NOMO-1 treated with DMSO at 0.1 percent for 48 hours (cell line): Measurements from ENCODE around the gene ZER1.
"Not testable (repeated sequence)": the region's sequence is repeated elsewhere in the genome, so short reads cannot be mapped to it uniquely, and the experiment has no call there.

Experiments used
- DNase-seq: peaks from one replicate; lab custom pipeline; 2025; ENCODE audit not compliant: unreplicated experiment; lab: John Stamatoyannopoulos, UW

The ZER1 gene

DNA sequence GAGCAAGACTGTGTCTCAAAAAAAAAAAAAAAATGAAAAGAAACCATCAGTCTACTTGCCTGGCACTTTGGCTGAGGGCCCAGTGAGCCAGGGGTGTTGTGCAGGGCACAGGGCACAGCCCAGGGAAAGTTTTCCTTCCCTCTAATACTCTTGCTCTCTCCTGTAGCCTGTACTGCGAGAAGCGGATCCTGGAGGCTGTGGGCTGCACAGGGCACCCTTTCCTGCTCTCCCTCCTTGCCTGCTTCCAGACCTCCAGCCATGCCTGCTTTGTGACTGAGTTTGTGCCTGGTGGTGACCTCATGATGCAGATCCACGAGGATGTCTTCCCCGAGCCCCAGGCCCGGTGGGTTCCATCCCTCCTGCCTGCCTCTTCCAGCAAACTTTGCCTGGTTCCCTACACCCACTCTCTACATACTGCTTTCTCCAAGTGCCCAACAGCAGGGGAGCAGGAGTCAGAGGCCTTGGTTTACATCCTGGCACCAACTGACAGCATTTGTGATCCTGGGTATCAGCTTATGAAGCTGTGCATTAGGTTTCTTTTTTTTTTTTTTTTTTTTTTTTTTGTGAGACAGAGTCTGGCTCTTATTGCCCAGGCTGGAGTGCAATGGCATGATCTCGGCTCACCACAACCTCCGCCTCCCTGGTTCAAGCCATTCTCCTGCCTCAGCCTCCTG, 55.0 kb downstream of the ZER1 start:
- no peak for DNase-seq

DNA sequence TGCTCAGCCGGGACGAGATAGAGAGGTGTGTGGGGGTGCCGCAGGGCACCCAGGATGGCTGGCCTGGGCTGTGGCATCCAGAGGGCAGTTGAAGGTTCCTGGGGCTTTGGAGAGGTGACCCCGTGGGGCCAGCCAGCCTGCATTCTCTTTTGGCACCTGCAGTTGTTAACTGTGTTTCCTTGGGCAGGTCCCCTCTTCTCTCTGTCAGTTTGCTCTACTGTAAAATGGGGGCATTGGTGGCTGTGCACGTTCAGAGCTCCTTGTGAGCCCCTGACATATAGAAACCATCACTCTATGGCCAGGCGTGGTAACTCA, 56.3 kb downstream of the ZER1 start:
- DNase-seq: no peak

DNA sequence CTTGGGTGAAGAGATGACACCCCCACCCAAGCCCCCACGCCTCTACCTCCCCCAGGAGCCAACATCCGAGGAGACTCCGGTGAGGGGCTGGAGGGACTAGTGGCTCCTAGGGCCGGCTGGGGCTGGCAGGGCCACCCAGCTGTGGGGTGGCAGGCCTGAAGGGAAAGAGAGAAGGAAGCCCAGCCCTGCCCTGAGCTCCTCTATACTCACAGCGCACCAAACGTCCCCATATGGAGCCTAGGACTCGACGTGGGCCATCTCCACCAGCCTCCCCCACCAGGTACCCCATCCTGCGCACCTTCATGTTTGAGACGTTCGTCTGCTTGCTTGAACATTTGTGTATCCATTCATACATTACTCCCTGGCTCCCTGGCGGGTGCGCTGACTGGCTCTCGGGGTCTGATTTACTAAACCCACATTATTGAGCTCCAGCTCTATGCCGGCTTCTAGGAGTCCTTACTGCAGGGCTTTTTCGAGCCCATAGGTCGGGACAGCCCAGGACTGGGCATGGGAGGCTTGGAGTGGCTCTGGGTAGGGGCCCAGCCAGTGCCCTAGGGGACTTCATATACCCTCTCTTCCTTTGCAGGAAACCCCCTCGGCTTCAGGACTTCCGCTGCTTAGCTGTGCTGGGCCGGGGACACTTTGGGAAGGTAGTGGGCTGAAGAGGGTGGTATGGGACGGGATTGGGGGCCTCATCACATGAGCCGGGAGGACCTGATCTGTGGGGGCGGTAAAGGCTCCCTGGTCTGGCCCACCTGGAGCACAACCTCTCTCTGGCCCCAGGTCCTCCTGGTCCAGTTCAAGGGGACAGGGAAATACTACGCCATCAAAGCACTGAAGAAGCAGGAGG, 56.9 kb downstream of the ZER1 start:
- DNase-seq: no peak

DNA sequence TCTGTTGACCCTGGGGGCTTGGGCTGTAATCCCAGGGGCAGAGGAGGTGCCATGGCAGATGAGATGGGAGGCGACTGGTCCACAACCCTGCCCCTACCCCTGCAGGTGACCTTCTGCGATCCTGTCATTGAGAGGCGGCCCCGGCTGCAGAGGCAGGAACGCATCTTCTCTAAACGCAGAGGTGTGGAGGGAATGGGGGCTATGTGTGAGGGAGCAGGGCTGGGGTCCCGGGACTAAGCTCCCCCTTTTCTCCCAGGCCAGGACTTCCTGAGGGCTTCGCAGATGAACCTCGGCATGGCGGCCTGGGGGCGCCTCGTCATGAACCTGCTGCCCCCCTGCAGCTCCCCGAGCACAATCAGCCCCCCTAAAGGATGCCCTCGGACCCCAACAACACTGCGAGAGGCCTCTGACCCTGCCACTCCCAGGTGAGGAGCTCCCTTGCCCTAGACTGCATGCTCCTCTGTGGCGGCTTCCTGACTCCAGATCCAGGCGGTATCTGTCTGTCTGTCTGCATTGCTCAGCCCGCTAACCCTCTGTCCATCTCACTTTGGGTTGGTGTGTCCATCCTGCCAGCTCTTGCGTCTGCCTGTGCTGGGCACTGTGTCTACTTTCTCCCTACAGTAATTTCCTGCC, 57.7 kb downstream of the ZER1 start:
- no peak for DNase-seq

DNA sequence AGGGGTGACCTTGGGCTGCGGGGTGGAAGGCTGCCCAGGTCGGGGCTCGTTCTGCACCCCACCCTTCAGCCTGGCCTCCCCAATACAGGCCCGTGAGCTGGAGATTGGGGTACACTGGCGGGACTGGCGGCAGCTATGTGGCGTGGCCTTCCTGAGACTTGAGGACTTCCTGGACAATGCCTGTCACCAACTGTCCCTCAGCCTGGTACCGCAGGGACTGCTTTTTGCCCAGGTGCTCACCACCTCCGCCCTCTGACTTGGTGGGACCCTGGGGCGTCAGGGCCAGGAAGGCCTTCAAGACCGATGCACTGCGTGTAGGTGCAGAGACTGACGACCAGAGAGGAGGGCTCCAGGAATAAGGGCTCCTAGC, 58.3 kb downstream of the ZER1 start:
- no peak for DNase-seq

DNA sequence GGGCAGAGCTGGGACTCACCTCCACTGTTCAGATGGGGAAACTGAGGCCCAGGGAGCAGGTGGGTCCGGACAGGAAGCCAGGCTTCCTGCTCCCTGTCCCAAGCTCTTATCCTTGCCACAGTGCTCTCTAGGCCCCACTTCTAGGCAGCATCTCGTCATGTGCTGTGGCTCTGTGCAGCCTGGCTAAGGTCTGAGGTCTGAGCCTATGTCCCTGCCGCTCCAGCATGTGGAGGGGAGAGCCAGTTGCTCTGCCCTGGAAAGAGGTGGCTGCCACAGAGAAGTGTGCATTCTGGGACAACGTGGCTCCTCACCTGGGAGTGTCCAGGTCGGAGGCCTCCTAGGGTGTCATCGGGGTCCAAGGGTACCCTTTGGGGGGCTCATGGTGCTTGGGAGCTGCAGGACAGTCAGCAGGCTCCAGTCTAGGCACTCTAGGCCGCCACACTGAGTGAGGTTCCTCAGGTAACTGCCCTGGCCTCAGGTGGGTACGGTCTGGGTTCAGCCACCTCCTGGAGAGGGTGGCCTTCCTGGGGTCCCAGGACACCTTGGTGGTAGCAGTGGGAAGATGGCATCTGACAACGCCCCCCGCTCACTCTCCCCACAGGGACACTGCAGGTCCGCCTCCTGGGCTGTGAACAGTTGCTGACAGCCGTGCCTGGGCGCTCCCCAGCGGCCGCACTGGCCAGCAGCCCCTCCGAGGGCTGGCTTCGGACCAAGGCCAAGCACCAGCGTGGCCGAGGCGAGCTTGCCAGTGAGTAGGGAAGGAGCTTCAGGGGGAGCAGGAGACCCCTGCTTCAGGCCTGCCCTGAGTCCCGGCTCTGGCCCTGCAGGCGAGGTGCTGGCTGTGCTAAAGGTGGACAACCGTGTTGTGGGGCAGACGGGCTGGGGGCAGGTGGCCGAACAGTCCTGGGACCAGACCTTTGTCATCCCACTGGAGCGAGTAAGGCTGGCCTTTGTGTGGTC, 59.0 kb downstream of the ZER1 start:
- no peak for DNase-seq

DNA sequence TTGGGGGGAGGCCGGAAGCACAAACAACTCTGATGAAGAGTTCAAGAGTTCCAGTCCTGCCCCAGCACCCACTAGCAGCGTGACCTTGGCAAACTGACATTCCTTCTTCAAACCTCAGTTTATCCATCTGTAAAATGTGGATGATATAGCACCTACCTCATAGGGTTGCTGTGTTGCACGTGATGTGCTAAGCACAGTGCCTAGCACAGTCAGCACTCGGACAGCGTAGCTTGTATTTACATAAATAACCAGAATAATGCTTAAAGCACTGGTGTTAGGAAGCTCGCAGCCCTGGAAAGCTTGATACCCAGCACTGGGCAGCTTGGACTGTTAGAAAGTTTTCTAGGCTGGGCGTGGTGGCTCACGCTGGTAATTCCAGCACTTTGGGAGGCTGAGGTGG, 64.3 kb downstream of the ZER1 start:
- no peak for DNase-seq

DNA sequence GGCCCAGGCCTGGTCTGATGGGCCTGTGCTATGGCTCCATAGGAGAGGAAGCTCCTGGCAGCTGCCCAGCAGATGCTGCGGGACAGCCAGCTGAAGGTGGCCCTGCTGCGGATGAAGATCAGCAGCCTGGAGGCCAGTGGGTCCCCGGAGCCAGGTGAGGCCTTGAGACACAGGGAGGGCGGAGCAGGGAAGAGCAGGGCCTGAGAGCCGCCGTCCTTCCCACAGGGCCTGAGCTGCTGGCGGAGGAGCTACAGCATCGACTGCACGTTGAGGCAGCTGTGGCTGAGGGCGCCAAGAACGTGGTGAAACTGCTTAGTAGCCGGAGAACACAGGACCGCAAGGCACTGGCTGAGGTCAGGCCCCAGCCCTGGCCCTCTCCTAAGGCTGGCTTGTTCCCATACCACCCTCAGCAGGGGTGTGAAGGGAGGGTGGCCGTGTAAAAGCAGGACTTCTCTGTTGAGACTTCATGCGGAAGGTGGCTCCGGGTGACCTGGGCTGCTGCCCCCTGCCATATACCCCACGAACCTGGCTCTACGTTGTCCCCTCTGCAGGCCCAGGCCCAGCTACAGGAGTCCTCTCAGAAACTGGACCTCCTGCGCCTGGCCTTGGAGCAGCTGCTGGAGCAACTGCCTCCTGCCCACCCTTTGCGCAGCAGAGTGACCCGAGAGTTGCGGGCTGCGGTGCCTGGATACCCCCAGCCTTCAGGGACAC, 64.9 kb downstream of the ZER1 start:
- DNase-seq: no peak

DNA sequence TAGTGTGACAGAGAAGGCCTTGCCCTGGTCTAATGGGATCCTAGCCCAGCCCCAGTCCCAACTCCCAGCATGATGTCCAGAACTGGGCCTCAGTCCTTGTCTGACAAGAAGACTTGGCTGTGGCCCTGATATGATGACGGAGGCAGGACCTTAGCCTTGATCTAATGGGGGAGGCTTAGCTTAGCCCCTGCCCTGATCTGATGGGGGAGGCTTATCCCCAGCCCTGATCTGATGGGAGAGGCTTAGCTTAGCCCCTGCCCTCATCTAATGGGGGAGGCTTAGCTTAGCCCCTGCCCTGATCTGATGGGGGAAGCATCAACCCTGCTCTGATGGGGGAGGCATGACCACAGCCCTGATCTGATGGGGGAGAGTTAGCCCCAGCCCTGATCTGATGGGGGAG, 65.7 kb downstream of the ZER1 start:
- DNase-seq: no peak

DNA sequence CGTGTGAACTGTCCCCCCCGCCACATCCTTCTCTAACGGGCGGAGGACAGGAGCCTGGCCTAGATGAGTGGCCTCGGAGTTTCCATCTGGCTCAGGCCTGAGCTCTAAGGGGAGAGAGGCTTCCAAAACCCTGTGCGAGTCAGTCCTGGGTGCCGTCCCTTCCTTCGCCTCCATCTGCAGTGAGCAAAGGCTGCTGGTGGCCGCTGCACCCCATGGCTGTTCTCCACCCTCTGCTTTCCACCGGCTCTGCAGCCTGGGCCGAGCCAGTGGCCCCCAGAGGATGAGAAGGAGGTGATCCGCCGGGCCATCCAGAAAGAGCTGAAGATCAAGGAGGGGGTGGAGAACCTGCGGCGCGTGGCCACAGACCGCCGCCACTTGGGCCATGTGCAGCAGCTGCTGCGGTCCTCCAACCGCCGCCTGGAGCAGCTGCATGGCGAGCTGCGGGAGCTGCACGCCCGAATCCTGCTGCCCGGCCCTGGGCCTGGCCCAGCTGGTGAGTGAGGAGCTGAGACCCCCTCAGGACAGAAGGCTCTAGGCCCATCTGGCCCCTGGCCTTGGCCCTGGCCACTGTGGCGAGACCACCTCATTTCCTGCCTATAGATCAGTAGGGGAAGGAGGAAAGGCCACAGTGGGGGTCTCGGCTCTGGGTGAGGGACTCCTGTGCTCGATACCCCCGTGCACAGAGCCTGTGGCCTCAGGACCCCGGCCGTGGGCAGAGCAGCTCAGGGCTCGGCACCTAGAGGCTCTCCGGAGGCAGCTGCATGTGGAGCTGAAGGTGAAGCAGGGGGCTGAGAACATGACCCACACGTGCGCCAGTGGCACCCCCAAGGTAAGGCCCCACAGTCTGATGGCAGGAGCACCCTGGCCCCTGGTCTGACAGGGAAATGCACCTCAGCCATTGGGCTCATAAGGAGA, 66.4 kb downstream of the ZER1 start:
- DNase-seq: no peak

DNA sequence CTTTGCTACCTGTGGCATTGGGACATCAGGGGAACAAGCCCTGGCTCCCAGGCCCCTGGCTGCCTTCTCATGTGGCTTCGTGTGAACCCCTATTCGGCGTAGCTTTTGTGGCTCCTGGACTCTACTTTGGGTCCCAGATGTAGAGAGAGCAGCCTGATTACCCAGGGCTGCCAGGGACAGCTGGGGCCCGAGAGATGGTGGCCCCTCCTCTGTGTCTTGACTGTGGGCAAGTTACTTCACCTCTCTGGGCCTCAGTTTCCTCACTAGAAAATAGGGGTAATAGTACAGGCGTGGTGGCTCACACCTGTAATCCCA, 67.4 kb downstream of the ZER1 start:
- no peak for DNase-seq

DNA sequence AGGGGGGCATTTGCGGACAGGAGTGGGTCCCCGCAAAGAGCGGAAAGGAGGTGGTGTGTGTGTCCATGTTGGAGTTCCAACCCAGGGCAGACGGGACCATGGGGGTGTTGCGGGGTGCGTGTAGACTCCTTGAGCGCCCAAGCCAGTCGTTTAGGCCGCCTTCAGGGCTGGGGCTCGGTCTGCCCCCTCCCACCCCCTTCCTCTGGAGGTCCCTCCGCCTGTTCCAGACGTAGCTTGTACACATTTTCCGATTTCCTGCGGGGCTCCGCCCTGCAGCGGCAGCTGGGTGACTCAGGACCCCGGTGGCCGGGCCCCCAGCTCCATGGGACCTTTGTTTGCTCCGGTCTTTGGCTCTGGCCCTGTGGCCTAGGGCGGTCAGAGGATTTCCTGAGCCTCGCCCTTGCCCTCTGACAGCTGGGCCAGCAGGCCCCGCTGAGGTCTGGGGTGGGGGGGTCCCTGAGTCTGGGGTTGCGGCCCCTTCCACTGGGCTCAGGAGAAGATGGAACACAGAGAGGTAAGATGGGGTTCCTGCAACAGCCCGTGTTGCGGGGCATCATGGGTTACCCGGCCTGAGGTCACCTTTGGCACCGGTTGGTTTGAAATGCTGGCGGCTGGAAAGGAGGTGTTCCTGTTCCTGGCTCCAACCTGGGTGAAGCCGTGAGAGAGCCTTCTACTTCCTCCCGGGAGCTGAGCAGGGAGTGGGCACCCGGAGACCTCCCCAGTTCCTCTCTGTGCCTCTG, 67.9 kb downstream of the ZER1 start:
- no peak for DNase-seq

DNA sequence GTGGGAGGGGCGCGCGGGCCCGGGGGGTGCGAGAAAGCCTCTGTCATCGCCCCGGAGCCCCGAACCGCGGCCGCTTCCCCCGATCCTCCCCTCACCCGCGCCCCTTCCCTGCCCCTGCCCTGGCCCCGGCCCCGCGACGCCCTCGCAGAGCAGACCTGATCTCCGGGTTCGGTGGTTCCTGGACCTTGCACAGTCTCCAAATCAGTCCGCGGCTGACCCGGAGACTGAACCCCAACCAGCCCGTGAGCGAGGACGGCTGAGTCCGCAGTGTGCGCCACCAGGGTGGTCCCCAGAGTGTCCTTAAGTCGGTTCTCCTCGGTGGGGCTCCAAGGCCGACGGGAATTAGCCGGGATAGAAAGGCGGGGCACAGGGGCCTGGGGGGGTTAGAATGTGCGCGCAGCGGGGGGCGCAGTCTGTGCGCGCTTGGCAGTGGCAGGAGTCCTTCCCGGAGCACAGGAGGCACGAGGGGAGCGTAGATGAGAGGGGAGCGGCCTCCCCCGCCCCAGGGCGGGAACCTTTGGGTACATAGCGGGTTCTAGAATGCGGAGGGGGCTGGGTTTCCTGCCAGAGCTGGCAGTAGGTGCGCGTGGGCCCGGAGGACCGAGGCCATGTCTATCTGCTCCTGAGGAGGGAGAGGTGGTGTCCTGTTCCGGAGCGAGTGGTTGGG, 68.6 kb downstream of the ZER1 start:
- DNase-seq: no peak

DNA sequence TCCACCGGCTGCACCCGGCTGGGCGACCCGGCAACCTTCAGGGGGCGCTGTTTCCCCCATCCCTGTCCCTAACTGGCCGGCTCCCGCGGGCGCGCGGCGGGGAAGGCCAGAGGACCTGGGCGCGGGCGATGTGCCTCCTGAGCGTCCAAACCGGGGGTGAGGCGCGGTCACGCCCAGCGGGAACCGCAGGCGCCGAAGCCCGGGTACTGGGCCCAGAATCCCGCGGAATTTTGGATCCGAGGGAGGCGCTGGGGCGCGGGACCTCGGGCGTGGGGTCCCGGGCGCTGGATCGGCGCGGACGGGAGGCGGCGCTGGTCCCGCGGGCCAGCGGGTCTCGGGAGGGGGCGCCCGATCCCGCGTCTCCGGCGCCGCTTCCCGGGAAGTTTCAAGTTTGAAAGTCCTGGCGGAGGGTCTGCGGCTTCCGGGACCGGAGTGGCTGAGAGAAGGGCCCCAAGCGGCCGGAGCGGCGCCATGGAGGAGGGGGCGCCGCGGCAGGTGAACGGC, 69.2 kb downstream of the ZER1 start, which contains the start of gene PKN3:
Gene PKN3 (plus strand): TSS at position 59 of the 504 bp plus-strand sequence. CDS start 413 bp downstream, at position 472.
- peak; percentile 84 for DNase-seq

DNA sequence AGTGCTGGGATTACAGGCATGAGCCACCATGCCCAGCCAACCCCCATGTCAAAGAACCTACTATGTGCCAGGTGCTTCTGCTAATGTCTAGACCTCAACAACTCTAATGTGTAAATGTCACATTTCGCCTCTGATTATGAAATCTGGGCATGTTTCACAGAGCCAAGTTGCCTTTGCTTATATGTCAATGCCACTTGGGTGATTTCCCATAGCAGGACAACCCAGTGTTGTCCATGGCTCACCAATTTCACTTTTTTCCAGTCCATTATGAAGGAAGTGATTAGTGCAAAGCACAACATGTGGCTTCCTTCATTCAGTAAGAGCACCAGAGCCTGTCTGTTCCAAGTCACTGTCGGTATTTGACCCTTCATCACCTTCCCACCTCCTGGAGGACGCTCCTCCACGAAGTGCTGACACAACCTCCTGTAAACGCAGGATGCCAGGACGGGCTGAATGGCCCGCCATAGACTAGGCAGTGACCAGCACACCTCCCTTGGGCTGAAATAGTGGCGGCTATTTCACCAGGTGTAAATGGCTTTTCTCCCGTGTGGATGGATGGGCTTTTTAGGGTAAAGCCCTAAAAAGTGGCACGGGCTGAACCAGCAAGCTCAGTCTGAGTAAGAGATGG, 70.4 kb downstream of the ZER1 start:
- DNase-seq: no peak

DNA sequence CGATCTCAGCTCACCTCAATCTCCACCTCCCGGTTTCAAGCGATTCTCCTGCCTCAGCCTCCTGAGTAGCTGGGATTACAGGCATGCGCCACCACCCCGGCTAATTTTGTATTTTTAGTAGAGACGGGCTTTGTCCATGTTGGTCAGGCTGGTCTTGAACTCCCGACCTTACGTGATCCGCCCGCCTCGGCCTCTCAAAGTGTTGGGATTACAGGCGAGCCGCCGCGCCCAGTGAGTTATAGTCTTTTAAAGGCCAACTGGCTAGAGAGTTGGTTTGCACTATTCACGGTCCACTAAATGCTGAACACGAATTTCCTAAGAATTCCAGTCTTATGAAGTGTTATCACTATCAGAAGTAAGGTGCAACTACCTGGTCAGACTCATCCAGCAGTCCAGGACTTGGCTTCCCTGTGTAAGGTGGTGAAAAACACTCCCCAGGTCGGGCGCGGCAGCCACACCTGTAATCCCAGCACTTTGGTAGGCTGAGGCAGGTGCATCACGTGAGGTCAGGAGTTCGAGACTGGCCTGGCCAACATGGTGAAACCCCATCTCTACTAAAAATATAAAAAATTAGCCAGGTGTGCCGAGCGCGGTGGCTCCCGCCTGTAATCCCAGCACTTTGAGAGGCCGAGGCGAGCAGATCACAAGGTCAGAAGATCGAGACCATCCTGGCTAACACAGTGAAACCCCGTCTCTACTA, 72.5 kb downstream of the ZER1 start:
- DNase-seq: not testable (repeated sequence)
